NB4 (cell line): Measurements from ENCODE around the gene MSI1.
"Not testable (repeated sequence)": the region's sequence is repeated elsewhere in the genome, so short reads cannot be mapped to it uniquely, and the experiment has no call there.

Experiments used
- DNase-seq: peaks from one replicate; pipeline ENCODE4 v3.0.0; 2010; ENCODE audit warnings: low read depth
- H3K4me3 ChIP-seq: one replicate; pipeline ENCODE4 v1.5.1; 2011; ENCODE audit warnings: mild to moderate bottlenecking, low read depth, low read length, moderate library complexity
- MAX ChIP-seq: IDR thresholded peaks from 2 replicates; pipeline ENCODE4 v1.6.1; 2011; ENCODE audit warnings: low read depth, low read length
- MYC ChIP-seq: IDR thresholded peaks from 2 replicates; pipeline ENCODE4 v1.6.1; 2011; ENCODE audit warnings: low read depth, low read length
- POLR2A ChIP-seq: IDR thresholded peaks from 2 replicates; pipeline ENCODE4 v1.6.1; 2011; ENCODE audit warnings: mild to moderate bottlenecking; ENCODE audit not compliant: insufficient read length; ENCODE audit errors: extremely low read depth
- TF ChIP-seq, protein P1 (sequence below): IDR thresholded peaks from one replicate; pipeline ENCODE4 v1.5.1; 2012; ENCODE audit warnings: low read depth, low read length

Gene MSI1

GRCh38 chr12:120339256-120339655 is 29.7 kb downstream of the MSI1 start:
- H3K4me3 ChIP-seq = no peak overlapping the region
- no peak for TF ChIP-seq POLR2A
- TF ChIP-seq, protein P1, sequence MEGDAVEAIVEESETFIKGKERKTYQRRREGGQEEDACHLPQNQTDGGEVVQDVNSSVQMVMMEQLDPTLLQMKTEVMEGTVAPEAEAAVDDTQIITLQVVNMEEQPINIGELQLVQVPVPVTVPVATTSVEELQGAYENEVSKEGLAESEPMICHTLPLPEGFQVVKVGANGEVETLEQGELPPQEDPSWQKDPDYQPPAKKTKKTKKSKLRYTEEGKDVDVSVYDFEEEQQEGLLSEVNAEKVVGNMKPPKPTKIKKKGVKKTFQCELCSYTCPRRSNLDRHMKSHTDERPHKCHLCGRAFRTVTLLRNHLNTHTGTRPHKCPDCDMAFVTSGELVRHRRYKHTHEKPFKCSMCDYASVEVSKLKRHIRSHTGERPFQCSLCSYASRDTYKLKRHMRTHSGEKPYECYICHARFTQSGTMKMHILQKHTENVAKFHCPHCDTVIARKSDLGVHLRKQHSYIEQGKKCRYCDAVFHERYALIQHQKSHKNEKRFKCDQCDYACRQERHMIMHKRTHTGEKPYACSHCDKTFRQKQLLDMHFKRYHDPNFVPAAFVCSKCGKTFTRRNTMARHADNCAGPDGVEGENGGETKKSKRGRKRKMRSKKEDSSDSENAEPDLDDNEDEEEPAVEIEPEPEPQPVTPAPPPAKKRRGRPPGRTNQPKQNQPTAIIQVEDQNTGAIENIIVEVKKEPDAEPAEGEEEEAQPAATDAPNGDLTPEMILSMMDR = no peak
- TF ChIP-seq MYC = no peak
- TF ChIP-seq MAX = no peak
- no peak for DNase-seq

DNA sequence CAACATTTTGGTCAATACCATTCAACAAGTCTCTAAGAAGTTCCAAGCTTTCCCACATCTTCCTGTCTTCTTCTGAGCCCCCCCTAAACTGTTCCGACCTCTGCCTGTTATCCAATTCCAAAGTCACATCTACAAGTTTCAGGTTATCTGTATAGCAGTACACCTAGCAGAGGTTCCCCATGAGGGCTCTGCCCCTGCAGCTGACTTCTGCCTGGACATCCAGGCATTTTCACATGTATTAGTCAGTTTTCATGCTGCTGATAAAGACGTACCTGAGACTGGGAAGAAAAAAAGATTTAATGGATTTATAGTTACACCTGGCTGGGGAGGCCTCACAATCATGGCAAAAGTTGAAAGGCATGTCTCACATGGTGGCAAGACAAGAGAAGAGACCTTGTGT is 31.2 kb downstream of the MSI1 start:
- no peak for DNase-seq
- H3K4me3 ChIP-seq = no peak overlapping the region
- TF ChIP-seq MYC = no peak
- no peak for TF ChIP-seq POLR2A

- not testable (repeated sequence) for H3K4me3 ChIP-seq, DNase-seq
These were observed 32.6 kb downstream of the MSI1 start for GRCh38 chr12:120336392-120336791.

DNA sequence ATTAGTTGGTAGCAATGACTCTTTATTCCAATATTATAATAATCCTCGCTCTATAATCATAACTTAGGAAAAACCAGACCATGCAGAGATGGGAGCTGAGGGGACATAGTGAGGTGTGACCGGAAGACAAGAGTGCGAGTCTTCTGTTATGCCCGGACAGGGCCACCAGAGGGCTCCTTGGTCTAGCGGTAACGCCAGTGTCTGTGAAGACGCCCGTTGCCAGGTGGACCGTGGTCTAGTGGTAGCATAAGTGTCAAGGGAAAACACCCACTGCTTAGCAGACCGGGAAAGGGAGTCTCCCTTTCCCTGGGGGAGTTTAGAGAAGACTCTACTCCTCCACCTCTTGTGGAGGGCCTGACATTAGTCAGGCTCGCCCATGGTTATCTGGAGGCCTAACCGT is 33.5 kb downstream of the MSI1 start:
- TF ChIP-seq, protein P1 = peak; percentile 58
- DNase-seq = peak; percentile 54

DNA sequence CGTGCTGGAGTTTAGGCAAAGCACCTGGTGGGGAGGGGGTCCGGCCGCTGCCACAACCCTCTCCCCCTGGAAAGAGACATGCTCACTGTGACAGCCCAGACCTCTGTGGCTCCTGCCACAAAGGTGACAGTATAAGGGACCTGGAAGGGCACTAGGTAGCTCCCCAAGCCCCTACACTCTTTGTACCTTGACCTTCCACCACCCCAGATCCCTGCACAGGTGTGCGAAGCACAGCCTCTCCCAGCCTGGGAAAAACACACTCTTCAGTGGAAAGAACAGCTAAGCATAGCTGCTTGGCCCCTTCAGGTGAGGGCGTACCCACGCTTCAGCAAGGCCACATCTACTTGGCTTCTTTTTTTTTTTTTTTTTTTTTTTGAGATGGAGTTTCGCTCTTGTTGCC is 36.4 kb downstream of the MSI1 start:
- DNase-seq = no peak
- TF ChIP-seq, protein P1 = no peak
- no peak overlapping the region for H3K4me3 ChIP-seq

More for the DNA sequence above, 33.5 kb downstream of the MSI1 start:
- H3K4me3 ChIP-seq = not testable (repeated sequence)

- DNase-seq = no peak
- no peak overlapping the region for H3K4me3 ChIP-seq
- TF ChIP-seq, protein P1 = no peak
- no peak for TF ChIP-seq MYC
- TF ChIP-seq MAX = no peak
- TF ChIP-seq POLR2A = no peak
These were observed 36.9 kb downstream of the MSI1 start for GRCh38 chr12:120332041-120332440.

GRCh38 chr12:120331390-120331789 is 37.6 kb downstream of the MSI1 start:
- no peak for DNase-seq
- H3K4me3 ChIP-seq = no peak overlapping the region
- TF ChIP-seq POLR2A (no peak), MYC (no peak), MAX (no peak)
- TF ChIP-seq, protein P1 = no peak
